ENCODE data around the gene RPL36A. TPM values are rescaled to one million over a fixed set of nuclear protein-coding genes. Genes with fewer than 3 reads are reported as not detected.

RPL36A gene
- polyA plus RNA-seq, 1 of the 3 experiments (the other 2 are of a cell fraction) = 3,417 TPM

DNA sequence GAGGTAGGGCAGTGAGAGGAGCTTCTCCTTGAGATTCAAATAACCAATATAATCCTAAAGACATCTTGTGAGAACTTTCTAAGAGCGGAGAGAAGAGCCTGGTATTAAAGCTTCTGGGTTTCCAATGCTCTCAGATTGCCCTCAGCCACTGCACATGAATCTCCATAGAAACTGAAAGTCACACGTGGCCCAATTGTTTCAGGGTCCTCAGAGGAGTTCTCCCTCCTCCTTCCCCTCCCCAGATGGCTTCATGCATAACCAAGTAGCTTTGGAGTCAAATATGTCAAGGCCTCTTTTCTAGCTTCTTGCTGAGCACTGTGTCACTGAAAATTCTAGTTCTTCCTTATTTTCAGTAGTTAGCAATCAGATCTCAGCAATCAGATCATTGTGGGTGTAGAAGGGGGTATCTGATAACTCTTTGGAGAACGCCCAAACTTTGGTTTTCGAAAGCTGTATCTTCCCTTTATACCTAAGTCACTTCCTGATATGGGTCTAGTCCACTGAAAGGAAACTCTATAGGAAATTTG, 7.1 kb upstream of the RPL36A start (continued):
- TF ChIP-seq, protein P1, sequence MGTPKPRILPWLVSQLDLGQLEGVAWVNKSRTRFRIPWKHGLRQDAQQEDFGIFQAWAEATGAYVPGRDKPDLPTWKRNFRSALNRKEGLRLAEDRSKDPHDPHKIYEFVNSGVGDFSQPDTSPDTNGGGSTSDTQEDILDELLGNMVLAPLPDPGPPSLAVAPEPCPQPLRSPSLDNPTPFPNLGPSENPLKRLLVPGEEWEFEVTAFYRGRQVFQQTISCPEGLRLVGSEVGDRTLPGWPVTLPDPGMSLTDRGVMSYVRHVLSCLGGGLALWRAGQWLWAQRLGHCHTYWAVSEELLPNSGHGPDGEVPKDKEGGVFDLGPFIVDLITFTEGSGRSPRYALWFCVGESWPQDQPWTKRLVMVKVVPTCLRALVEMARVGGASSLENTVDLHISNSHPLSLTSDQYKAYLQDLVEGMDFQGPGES (IDR thresholded peaks at IDR 0.05; ENCODE audit: low read depth, low read length) = no peak
- TF ChIP-seq, protein P2, sequence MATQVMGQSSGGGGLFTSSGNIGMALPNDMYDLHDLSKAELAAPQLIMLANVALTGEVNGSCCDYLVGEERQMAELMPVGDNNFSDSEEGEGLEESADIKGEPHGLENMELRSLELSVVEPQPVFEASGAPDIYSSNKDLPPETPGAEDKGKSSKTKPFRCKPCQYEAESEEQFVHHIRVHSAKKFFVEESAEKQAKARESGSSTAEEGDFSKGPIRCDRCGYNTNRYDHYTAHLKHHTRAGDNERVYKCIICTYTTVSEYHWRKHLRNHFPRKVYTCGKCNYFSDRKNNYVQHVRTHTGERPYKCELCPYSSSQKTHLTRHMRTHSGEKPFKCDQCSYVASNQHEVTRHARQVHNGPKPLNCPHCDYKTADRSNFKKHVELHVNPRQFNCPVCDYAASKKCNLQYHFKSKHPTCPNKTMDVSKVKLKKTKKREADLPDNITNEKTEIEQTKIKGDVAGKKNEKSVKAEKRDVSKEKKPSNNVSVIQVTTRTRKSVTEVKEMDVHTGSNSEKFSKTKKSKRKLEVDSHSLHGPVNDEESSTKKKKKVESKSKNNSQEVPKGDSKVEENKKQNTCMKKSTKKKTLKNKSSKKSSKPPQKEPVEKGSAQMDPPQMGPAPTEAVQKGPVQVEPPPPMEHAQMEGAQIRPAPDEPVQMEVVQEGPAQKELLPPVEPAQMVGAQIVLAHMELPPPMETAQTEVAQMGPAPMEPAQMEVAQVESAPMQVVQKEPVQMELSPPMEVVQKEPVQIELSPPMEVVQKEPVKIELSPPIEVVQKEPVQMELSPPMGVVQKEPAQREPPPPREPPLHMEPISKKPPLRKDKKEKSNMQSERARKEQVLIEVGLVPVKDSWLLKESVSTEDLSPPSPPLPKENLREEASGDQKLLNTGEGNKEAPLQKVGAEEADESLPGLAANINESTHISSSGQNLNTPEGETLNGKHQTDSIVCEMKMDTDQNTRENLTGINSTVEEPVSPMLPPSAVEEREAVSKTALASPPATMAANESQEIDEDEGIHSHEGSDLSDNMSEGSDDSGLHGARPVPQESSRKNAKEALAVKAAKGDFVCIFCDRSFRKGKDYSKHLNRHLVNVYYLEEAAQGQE (IDR thresholded peaks at IDR 0.05; ENCODE audit: low read depth, low read length) = no peak

DNA sequence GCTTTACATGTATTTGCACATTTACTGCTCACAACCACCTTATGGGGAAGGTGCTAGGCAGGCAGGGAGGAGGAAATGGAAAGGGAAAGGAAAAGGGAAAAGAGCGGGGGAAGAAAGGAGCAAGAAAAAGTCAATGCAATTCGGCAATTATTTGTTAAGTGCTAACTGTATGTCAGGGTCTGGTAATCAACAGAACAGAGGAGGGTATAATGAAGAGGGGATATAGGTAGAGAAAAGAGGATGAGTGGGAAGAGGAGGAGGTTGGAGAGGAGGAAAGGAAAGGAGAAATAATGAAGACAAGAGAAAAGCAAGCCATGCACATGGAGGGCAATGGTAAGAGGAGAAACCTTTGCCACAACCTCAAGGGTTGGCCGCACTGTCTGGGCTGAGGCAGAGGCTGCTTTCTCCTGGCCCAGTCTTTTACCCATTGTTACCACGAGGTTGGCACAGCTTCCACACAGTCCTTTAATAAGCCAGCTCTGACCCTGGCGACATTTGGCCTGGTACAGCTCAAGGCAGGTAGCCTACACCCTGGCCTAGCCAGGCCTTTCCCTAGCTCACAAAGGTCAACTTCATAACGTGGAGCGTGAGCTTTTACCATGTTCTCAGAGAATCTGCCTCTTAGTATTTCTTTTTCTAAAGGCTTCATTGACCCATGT, 5.7 kb upstream of the RPL36A start:
- H2AFZ ChIP-seq (ENCODE audit: low read depth) = no peak overlapping the region
- H4K20me1 ChIP-seq (ENCODE audit: insufficient read depth) = no peaks in the 10 kb centered on the region
- POLR2A ChIA-PET = no interaction called here
- no peak overlapping the region for H3K4me3 ChIP-seq (ENCODE audit: low read depth in 2 of 2, low read length in 1 of 2)
- WGBS (ENCODE audit: low lambda C conversion rate) = 45% methylated on average over 7 of the region's 7 CpGs
- H3K27ac ChIP-seq (ENCODE audit: low read depth in 2 of 2, low read length in 1 of 2) = no peak overlapping the region
- TF ChIP-seq YY1 (IDR thresholded peaks at IDR 0.05; ENCODE audit: low read depth) (no peak), NFIC (IDR thresholded peaks at IDR 0.05; ENCODE audit: borderline replicate concordance) (no peak), SIN3A (IDR thresholded peaks at IDR 0.05; ENCODE audit: borderline replicate concordance, low read depth, low read length) (no peak), CHD2 (IDR thresholded peaks at IDR 0.05; ENCODE audit: low read length, partially characterized antibody) (no peak), TCF12 (IDR thresholded peaks at IDR 0.05) (no peak), MXI1 (IDR thresholded peaks at IDR 0.05; ENCODE audit: low read depth, low read length) (no peak), RXRA (IDR thresholded peaks at IDR 0.05; ENCODE audit: borderline replicate concordance, low read depth) (no peak), FOXM1 (IDR thresholded peaks at IDR 0.05; ENCODE audit: low read depth) (no peak), TEAD4 (IDR thresholded peaks at IDR 0.05; ENCODE audit: borderline replicate concordance, insufficient read depth) (no peak)
- TF ChIP-seq, protein P3, sequence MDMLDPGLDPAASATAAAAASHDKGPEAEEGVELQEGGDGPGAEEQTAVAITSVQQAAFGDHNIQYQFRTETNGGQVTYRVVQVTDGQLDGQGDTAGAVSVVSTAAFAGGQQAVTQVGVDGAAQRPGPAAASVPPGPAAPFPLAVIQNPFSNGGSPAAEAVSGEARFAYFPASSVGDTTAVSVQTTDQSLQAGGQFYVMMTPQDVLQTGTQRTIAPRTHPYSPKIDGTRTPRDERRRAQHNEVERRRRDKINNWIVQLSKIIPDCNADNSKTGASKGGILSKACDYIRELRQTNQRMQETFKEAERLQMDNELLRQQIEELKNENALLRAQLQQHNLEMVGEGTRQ (IDR thresholded peaks at IDR 0.05; ENCODE audit: borderline replicate concordance, low read depth, low read length) = no peak
- CTCF ChIA-PET = no interaction called here
- DNase-seq = no peak
- H3K27me3 ChIP-seq (ENCODE audit: insufficient read depth) = peaks cover 9% of the 10 kb centered on the region; the same call in 1 of the 2 replicates
- H3K4me1 ChIP-seq (ENCODE audit: control insufficient read depth in 1 of 2, insufficient read depth in 2 of 2, low read depth in 1 of 2, low read length in 1 of 2) = no peaks in the 10 kb centered on the region; a peak in 1 of 4 replicates
- no peaks in the 10 kb centered on the region for H3K9me3 ChIP-seq
- no peaks in the 10 kb centered on the region for H3F3A ChIP-seq (replicated peaks; ENCODE audit: insufficient read depth)
- no peak overlapping the region for H3K9ac ChIP-seq
- H3K9me2 ChIP-seq = no peaks in the 10 kb centered on the region
- no peaks in the 10 kb centered on the region for H3K79me2 ChIP-seq (ENCODE audit: insufficient read depth)
- no peak overlapping the region for H3K4me2 ChIP-seq
- H3K36me3 ChIP-seq (replicated peaks in 1 of 2; ENCODE audit: control insufficient read depth in 1 of 2, insufficient read depth in 2 of 2, low read length in 1 of 2) = no peaks in the 10 kb centered on the region

Data from SK-N-SH (cell line).